ENCODE data around the gene ALOX12B. TPM values are rescaled to one million over a fixed set of nuclear protein-coding genes. Genes with fewer than 3 reads are reported as not detected.

The ALOX12B gene
- total RNA-seq, 1 donor from 2014 or later = not detected

- peaks cover 9% of the 10 kb centered on the region for H3K36me3 Mint-ChIP-seq
- peak overlapping the region; percentile 98 for H3K27ac Mint-ChIP-seq
- H3K4me3 Mint-ChIP-seq = peak overlapping the region; percentile 91
- peaks cover 45% of the 10 kb centered on the region for H3K4me1 Mint-ChIP-seq (ENCODE audit: unreplicated experiment)
- peaks cover 84% of the 10 kb centered on the region for H3K27me3 Mint-ChIP-seq
- no peaks in the 10 kb centered on the region for H3K9me3 Mint-ChIP-seq
- no peak for TF ChIP-seq CTCF (conservative IDR thresholded peaks at IDR 0.05)
- DNase-seq (ENCODE audit: extremely low spot score, unreplicated experiment) = peak; percentile 90
Measured at GRCh38 chr17:8119581-8120519, 32.3 kb upstream of the ALOX12B start.

- Mint-ChIP-seq H3K27ac (peak overlapping the region; percentile 98), H3K9me3 (no peaks in the 10 kb centered on the region), H3K4me3 (peak overlapping the region; percentile 91), H3K36me3 (peaks cover 5% of the 10 kb centered on the region), H3K27me3 (peaks cover 84% of the 10 kb centered on the region), H3K4me1 (ENCODE audit: unreplicated experiment) (peaks cover 37% of the 10 kb centered on the region)
- peak; percentile 86 for TF ChIP-seq CTCF (conservative IDR thresholded peaks at IDR 0.05)
- peak; percentile 89 for DNase-seq (ENCODE audit: extremely low spot score, unreplicated experiment)
Measured at GRCh38 chr17:8118769-8119580, 31.5 kb upstream of the ALOX12B start.

- Mint-ChIP-seq H3K27me3 (peaks cover 81% of the 10 kb centered on the region), H3K27ac (peak within 1 kb of the TSS; percentile 98), H3K9me3 (no peaks in the 10 kb centered on the region), H3K4me3 (peak within 1 kb of the TSS; percentile 91), H3K4me1 (ENCODE audit: unreplicated experiment) (peaks cover 31% of the 10 kb centered on the region), H3K36me3 (peaks cover 5% of the 10 kb centered on the region)
- DNase-seq (ENCODE audit: extremely low spot score, unreplicated experiment) = no peak
- TF ChIP-seq CTCF (conservative IDR thresholded peaks at IDR 0.05) = no peak
Measured at GRCh38 chr17:8117980-8118768, 30.7 kb upstream of the ALOX12B start, which contains the start of gene ALOXE3. Gene ALOXE3, minus strand, starts transcription at chr17:8118514. Its CDS starts 524 bp downstream, at chr17:8117990.

GRCh38 chr17:8117367-8117979 is 30.0 kb upstream of the ALOX12B start:
- Mint-ChIP-seq H3K4me1 (ENCODE audit: unreplicated experiment) (peaks cover 30% of the 10 kb centered on the region), H3K27ac (peak overlapping the region; percentile 98), H3K9me3 (no peaks in the 10 kb centered on the region), H3K36me3 (peaks cover 5% of the 10 kb centered on the region), H3K27me3 (peaks cover 81% of the 10 kb centered on the region), H3K4me3 (peak overlapping the region; percentile 91)
- no peak for DNase-seq (ENCODE audit: extremely low spot score, unreplicated experiment)
- TF ChIP-seq CTCF (conservative IDR thresholded peaks at IDR 0.05) = no peak

- H3K4me3 Mint-ChIP-seq = peak overlapping the region; percentile 63
- TF ChIP-seq CTCF (conservative IDR thresholded peaks at IDR 0.05) = no peak
- peaks cover 5% of the 10 kb centered on the region for H3K36me3 Mint-ChIP-seq
- DNase-seq (ENCODE audit: extremely low spot score, unreplicated experiment) = no peak
- H3K27ac Mint-ChIP-seq = no peak overlapping the region
- H3K4me1 Mint-ChIP-seq (ENCODE audit: unreplicated experiment) = peaks cover 30% of the 10 kb centered on the region
- no peaks in the 10 kb centered on the region for H3K9me3 Mint-ChIP-seq
- H3K27me3 Mint-ChIP-seq = peaks cover 85% of the 10 kb centered on the region
Measured at GRCh38 chr17:8116776-8117175, 29.3 kb upstream of the ALOX12B start.

All from type B pancreatic cell (in vitro differentiated cells).